ENCODE data around the gene CDH7. TPM values are rescaled to one million over a fixed set of nuclear protein-coding genes. Genes with fewer than 3 reads are reported as not detected.

CDH7 gene
- total RNA-seq, 2 experiments from 2014 or later = not detected

GRCh38 chr18:65815506-65815905 is 64.7 kb downstream of the CDH7 start:
- no peaks in the 10 kb centered on the region for H3K4me1 Mint-ChIP-seq
- no peaks in the 10 kb centered on the region for H3K27me3 Mint-ChIP-seq
- no peak overlapping the region for H3K27ac Mint-ChIP-seq
- no peak overlapping the region for H3K4me3 Mint-ChIP-seq
- H3K36me3 Mint-ChIP-seq = no peaks in the 10 kb centered on the region
- no peaks in the 10 kb centered on the region for H3K9me3 Mint-ChIP-seq
- no peak for DNase-seq

DNA sequence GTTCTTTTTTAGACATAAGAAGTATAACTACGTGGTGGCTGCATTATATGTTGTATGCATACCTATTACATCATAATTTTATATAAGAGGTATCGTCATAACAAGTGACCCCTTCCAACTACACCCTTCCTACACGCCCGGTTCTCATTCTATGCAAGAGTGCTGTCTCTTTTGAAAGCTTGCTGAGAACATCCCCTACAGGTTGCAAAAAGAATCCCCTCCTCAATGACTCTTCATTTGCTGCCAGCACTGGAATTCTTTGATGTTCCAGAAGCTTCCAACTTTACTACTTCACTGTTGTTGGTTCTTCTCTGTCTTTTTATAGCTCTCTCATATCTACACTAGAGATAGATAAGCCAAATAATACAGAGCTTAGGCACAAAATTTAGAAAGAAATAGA is 66.4 kb downstream of the CDH7 start:
- no peak overlapping the region for H3K4me3 Mint-ChIP-seq
- H3K27me3 Mint-ChIP-seq = no peaks in the 10 kb centered on the region
- DNase-seq = no peak

GRCh38 chr18:65821911-65822310 is 71.1 kb downstream of the CDH7 start:
- Mint-ChIP-seq H3K4me3 (no peak overlapping the region), H3K9me3 (no peaks in the 10 kb centered on the region), H3K4me1 (no peaks in the 10 kb centered on the region), H3K27ac (no peak overlapping the region), H3K27me3 (no peaks in the 10 kb centered on the region), H3K36me3 (no peaks in the 10 kb centered on the region)
- DNase-seq = no peak

More for the DNA sequence above, 66.4 kb downstream of the CDH7 start:
- no peaks in the 10 kb centered on the region for H3K36me3 Mint-ChIP-seq
- H3K4me1 Mint-ChIP-seq = no peaks in the 10 kb centered on the region
- H3K27ac Mint-ChIP-seq = no peak overlapping the region
- no peaks in the 10 kb centered on the region for H3K9me3 Mint-ChIP-seq

DNA sequence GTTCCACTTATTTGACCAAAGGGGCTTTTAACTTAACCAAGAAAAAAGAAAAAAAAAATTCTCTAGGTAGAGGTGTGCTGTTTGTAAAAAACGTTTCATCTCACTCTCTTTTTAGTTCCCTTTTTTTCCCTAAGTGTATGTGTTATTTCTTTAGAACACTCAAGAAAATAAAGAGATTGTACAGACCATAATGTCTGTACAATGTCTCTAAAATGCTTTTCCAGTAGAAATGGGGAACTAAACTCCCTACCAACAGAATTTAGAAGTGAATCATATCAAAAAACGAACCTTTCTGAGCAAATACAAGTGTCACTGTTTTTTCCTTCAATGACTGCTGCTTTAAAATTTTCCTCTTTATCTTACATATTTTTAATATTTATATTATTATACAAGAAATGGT is 72.0 kb downstream of the CDH7 start:
- H3K36me3 Mint-ChIP-seq = no peaks in the 10 kb centered on the region
- no peaks in the 10 kb centered on the region for H3K27me3 Mint-ChIP-seq

DNA sequence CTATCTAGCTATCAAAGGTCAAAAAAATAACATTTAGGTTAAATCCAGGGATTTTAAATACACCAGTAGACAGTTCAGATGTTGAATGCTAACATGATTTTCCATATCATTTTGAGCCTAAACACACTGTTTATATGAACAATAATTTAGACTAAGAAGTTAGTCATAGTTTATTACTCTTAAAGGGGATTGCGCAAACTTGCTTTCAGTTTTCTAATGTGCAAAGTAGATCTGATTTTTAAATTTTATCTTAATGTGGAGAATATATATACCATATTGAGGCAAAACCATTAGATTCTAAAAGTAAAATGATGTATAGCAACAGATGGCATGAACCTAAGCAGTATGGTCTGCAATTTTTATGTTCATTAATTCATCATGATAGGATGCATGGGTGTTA is 76.6 kb downstream of the CDH7 start:
- Mint-ChIP-seq H3K9me3 (no peaks in the 10 kb centered on the region), H3K4me3 (no peak overlapping the region), H3K36me3 (no peaks in the 10 kb centered on the region), H3K27ac (no peak overlapping the region), H3K4me1 (no peaks in the 10 kb centered on the region), H3K27me3 (no peaks in the 10 kb centered on the region)
- no peak for DNase-seq

More for the DNA sequence above, 72.0 kb downstream of the CDH7 start:
- Mint-ChIP-seq H3K4me1 (no peaks in the 10 kb centered on the region), H3K27ac (no peak overlapping the region), H3K9me3 (no peaks in the 10 kb centered on the region), H3K4me3 (no peak overlapping the region)
- no peak for DNase-seq

DNA sequence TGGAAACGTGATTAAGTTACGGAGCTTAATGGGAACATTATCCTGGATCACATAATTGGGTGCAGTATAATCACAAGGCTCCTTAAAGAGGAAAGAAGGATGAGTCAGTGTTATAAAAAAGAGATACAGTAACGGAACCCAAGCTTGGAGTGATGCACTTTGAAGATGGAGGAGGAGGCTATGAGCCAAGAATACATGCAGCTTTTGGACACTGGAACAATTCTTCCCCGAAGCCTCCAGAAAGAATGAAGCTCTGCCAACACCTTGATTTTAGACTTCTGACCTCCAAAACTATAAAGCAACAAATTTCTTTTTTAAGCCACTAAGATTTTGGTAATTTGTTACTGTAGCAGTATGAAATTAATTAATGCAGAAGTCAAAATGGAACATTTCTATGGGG is 85.1 kb downstream of the CDH7 start:
- Mint-ChIP-seq H3K27me3 (no peaks in the 10 kb centered on the region), H3K4me1 (no peaks in the 10 kb centered on the region), H3K36me3 (no peaks in the 10 kb centered on the region), H3K4me3 (no peak overlapping the region), H3K27ac (no peak overlapping the region), H3K9me3 (peaks cover 4% of the 10 kb centered on the region)
- DNase-seq = no peak

DNA sequence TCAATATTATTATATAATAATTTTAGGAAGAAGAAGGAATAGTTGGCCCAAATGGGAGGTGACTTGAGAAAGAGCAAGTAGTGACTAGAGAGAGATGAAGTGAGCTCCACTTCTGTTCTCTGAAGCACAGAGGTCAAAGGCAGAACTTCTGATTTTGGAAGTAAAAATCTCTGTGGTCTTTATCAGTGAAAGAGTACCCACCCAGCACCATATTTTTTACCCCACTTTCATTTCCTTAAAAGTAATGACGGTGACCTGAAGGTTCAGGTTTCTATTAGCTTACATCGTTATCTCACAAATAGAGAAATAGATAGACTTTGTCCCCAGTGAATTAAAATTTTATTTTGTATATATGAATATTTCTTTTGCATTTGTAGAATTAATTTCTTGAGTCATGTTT is 95.3 kb downstream of the CDH7 start:
- H3K4me3 Mint-ChIP-seq = no peak overlapping the region
- H3K27ac Mint-ChIP-seq = no peak overlapping the region
- H3K4me1 Mint-ChIP-seq = no peaks in the 10 kb centered on the region
- H3K36me3 Mint-ChIP-seq = no peaks in the 10 kb centered on the region
- no peaks in the 10 kb centered on the region for H3K9me3 Mint-ChIP-seq
- H3K27me3 Mint-ChIP-seq = no peaks in the 10 kb centered on the region
- DNase-seq = no peak

GRCh38 chr18:65852273-65852672 is 101.5 kb downstream of the CDH7 start:
- H3K27me3 Mint-ChIP-seq = no peaks in the 10 kb centered on the region
- DNase-seq = no peak
- no peak overlapping the region for H3K4me3 Mint-ChIP-seq
- no peaks in the 10 kb centered on the region for H3K36me3 Mint-ChIP-seq
- no peaks in the 10 kb centered on the region for H3K9me3 Mint-ChIP-seq
- no peak overlapping the region for H3K27ac Mint-ChIP-seq
- no peaks in the 10 kb centered on the region for H3K4me1 Mint-ChIP-seq

GRCh38 chr18:65859075-65859474 is 108.3 kb downstream of the CDH7 start:
- H3K36me3 Mint-ChIP-seq = no peaks in the 10 kb centered on the region

GRCh38 chr18:65869527-65869926 is 118.7 kb downstream of the CDH7 start:
- H3K4me1 Mint-ChIP-seq = no peaks in the 10 kb centered on the region
- no peaks in the 10 kb centered on the region for H3K27me3 Mint-ChIP-seq
- H3K4me3 Mint-ChIP-seq = no peak overlapping the region
- H3K27ac Mint-ChIP-seq = no peak overlapping the region
- no peaks in the 10 kb centered on the region for H3K36me3 Mint-ChIP-seq
- peaks cover 3% of the 10 kb centered on the region for H3K9me3 Mint-ChIP-seq
- no peak for DNase-seq

More at GRCh38 chr18:65859075-65859474, 108.3 kb downstream of the CDH7 start:
- DNase-seq = no peak
- Mint-ChIP-seq H3K4me1 (no peaks in the 10 kb centered on the region), H3K9me3 (no peaks in the 10 kb centered on the region), H3K27me3 (no peaks in the 10 kb centered on the region), H3K27ac (no peak overlapping the region), H3K4me3 (no peak overlapping the region)

GRCh38 chr18:65876310-65876709 is 125.5 kb downstream of the CDH7 start:
- H3K36me3 Mint-ChIP-seq = no peaks in the 10 kb centered on the region
- H3K4me3 Mint-ChIP-seq = no peak overlapping the region
- peaks cover under 1% of the 10 kb centered on the region for H3K9me3 Mint-ChIP-seq
- H3K27me3 Mint-ChIP-seq = no peaks in the 10 kb centered on the region
- no peak overlapping the region for H3K27ac Mint-ChIP-seq
- H3K4me1 Mint-ChIP-seq = no peaks in the 10 kb centered on the region
- DNase-seq = no peak

- Mint-ChIP-seq H3K27ac (no peak overlapping the region), H3K4me1 (no peaks in the 10 kb centered on the region), H3K9me3 (peaks cover 4% of the 10 kb centered on the region), H3K27me3 (no peaks in the 10 kb centered on the region), H3K36me3 (no peaks in the 10 kb centered on the region), H3K4me3 (no peak overlapping the region)
- DNase-seq = no peak
Measured at GRCh38 chr18:65897292-65897691, 146.5 kb downstream of the CDH7 start.

GRCh38 chr18:65901522-65901921 is 150.7 kb downstream of the CDH7 start:
- no peak overlapping the region for H3K27ac Mint-ChIP-seq
- H3K27me3 Mint-ChIP-seq = no peaks in the 10 kb centered on the region
- H3K4me1 Mint-ChIP-seq = no peaks in the 10 kb centered on the region
- H3K4me3 Mint-ChIP-seq = no peak overlapping the region
- DNase-seq = no peak
- peaks cover 3% of the 10 kb centered on the region for H3K9me3 Mint-ChIP-seq
- H3K36me3 Mint-ChIP-seq = no peaks in the 10 kb centered on the region

DNA sequence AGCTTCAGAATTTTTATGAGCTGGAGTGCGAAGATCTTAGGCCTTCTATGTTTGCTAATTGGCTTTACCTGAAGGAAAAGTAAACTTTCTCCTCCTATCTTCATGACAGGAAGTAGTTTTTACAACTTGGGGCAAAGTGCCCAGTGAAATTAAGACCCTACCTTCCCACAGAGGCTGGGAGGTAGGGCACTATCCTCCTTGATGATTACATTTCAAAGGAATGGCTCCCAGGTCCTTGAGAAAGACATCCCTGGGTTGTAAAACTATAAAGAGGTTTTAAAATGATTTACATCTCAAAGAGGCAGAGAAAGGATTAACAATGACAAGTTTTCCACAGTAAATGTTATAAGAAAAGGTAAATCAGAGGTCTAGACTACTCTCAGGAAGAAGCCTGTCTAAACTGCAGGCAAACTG is 155.8 kb downstream of the CDH7 start:
- DNase-seq = no peak
- H3K27me3 Mint-ChIP-seq = no peaks in the 10 kb centered on the region
- H3K9me3 Mint-ChIP-seq = peaks cover 2% of the 10 kb centered on the region

GRCh38 chr18:65907281-65907680 is 156.5 kb downstream of the CDH7 start:
- no peak overlapping the region for H3K27ac Mint-ChIP-seq
- no peaks in the 10 kb centered on the region for H3K27me3 Mint-ChIP-seq
- no peak overlapping the region for H3K4me3 Mint-ChIP-seq
- H3K4me1 Mint-ChIP-seq = no peaks in the 10 kb centered on the region
- no peaks in the 10 kb centered on the region for H3K36me3 Mint-ChIP-seq
- peaks cover 2% of the 10 kb centered on the region for H3K9me3 Mint-ChIP-seq
- no peak for DNase-seq

More for the DNA sequence above, 155.8 kb downstream of the CDH7 start:
- Mint-ChIP-seq H3K27ac (no peak overlapping the region), H3K36me3 (no peaks in the 10 kb centered on the region), H3K4me1 (no peaks in the 10 kb centered on the region), H3K4me3 (no peak overlapping the region)

DNA sequence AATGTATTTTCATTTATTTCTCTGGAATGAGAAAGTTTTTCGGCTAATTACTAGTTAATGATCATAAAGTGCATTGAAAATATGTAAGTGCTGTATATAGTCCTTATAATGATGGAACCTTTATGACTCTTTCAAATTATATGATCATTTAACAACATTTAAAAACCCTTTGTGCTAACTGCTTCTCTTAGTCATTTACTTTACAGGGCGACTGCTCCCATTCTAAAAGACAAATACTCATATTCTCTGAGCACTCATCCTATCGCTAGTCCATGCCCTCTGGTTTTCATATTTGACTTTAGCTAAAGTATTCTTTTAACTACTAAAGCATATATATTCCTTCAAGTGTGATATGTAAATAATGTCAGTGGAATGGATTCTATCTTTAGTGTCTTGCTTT is 168.2 kb downstream of the CDH7 start:
- Mint-ChIP-seq H3K27me3 (no peaks in the 10 kb centered on the region), H3K9me3 (no peaks in the 10 kb centered on the region), H3K4me3 (no peak overlapping the region), H3K36me3 (no peaks in the 10 kb centered on the region), H3K27ac (no peak overlapping the region), H3K4me1 (no peaks in the 10 kb centered on the region)
- DNase-seq = no peak

- Mint-ChIP-seq H3K27me3 (no peaks in the 10 kb centered on the region), H3K9me3 (no peaks in the 10 kb centered on the region), H3K27ac (no peak overlapping the region), H3K4me3 (no peak overlapping the region), H3K36me3 (no peaks in the 10 kb centered on the region), H3K4me1 (no peaks in the 10 kb centered on the region)
- DNase-seq = no peak
Measured at GRCh38 chr18:65919663-65920062, 168.9 kb downstream of the CDH7 start.
